Measurements from ENCODE around the gene CPT1C. TPM values are rescaled to one million over a fixed set of nuclear protein-coding genes. Genes with fewer than 3 reads are reported as not detected.

The CPT1C gene
- total and polyA plus RNA-seq, 2 of the 4 experiments (the other 2 are of a cell fraction): 14.2 to 56.1 TPM

GRCh38 chr19:49763230-49763629, 72.3 kb downstream of the CPT1C start, which contains the start of gene TSKS:
Gene TSKS, minus strand, starts transcription at chr19:49763306. Its CDS starts 59 bp downstream, at chr19:49763247.
- Histone ChIP-seq H3K9me3 (ENCODE audit: control insufficient read depth, insufficient read depth, low read length) (no peaks in the 10 kb centered on the region), H2BK20ac (ENCODE audit: low read depth, low read length) (no peak within 1 kb of the TSS), H3K4me3 (ENCODE audit: insufficient read depth, low read depth, low read length) (no peak within 1 kb of the TSS), H3K79me1 (ENCODE audit: low read depth in 1 of 2, low read length in 2 of 2) (peaks cover 6 to 13% of the 10 kb centered on the region in 2 experiments; a peak in 3 of 4 replicates), H2BK15ac (ENCODE audit: low read depth, low read length) (no peak within 1 kb of the TSS), H4K20me1 (ENCODE audit: insufficient read depth, low read length) (peaks cover 8% of the 10 kb centered on the region), H4K91ac (ENCODE audit: insufficient read depth, low read depth, low read length) (no peak within 1 kb of the TSS), H2AK5ac (ENCODE audit: low read depth, low read length) (0 out of 2 replicates have a peak within 1 kb of the TSS, but pooled peaks have one; percentile 12), H3K9me1 (ENCODE audit: insufficient read depth, low read length) (0 out of 2 replicates have a peak, but pooled peaks cover 4% of the 10 kb centered on the region), H3K14ac (replicated peaks; ENCODE audit: low read depth, low read length) (no peak within 1 kb of the TSS), H2BK5ac (ENCODE audit: low read depth, low read length, poor library complexity, severe bottlenecking) (no peak within 1 kb of the TSS), H3K4me1 (ENCODE audit: control insufficient read depth, insufficient read depth, low read length) (peaks cover 11% of the 10 kb centered on the region), H3K36me3 (ENCODE audit: control insufficient read depth, insufficient read depth, low read length) (no peaks in the 10 kb centered on the region), H4K5ac (ENCODE audit: low read depth, low read length) (no peak within 1 kb of the TSS), H3K9ac (ENCODE audit: low read depth, low read length) (no peak within 1 kb of the TSS), H3K27ac (ENCODE audit: insufficient read depth, low read length) (no peak within 1 kb of the TSS), H2BK120ac (ENCODE audit: low read depth, low read length) (no peak within 1 kb of the TSS; the same call in 1 of the 2 replicates), H3K56ac (ENCODE audit: extremely low read depth, insufficient read depth, low read length) (no peak within 1 kb of the TSS), H3K27me3 (ENCODE audit: control insufficient read depth, insufficient read depth, low read length) (no peaks in the 10 kb centered on the region), H3K23ac (ENCODE audit: low read depth, low read length) (no peak within 1 kb of the TSS), H2AK9ac (replicated peaks; ENCODE audit: low read depth, low read length, poor library complexity) (peak within 1 kb of the TSS; percentile 55), H3K4ac (ENCODE audit: low read depth, low read length) (no peak within 1 kb of the TSS), H2AFZ (replicated peaks; ENCODE audit: low read length, poor library complexity) (peak within 1 kb of the TSS; percentile 72), H3K18ac (ENCODE audit: low read depth, low read length) (no peak within 1 kb of the TSS), H3K4me2 (ENCODE audit: low read depth, low read length) (no peak within 1 kb of the TSS), H4K8ac (ENCODE audit: low read depth in 2 of 2, low read length in 2 of 2) (no peak within 1 kb of the TSS)
- no peak for ATAC-seq (ENCODE audit: low read depth)
- intact Hi-C loops (cut with micrococcal nuclease) (no loop called here), dilution Hi-C loops (cut with HindIII; ENCODE audit: low sequenced_read_pairs, unreplicated experiment) (no loop called here), in situ Hi-C loops (cut with MboI; ENCODE audit: low sequenced_read_pairs) (no loop called here)
- CTCF ChIA-PET: interaction anchor here (0.6 kb wide), 1 partner anchor 46 kb away, joined by 3 read pairs; no protein-coding TSS in a partner anchor
- DNase-seq: no peak
- POLR2A ChIA-PET (ENCODE audit: unreplicated experiment): no interaction called here
- no TSS peak for BruUV-seq (replicated peaks)
- TF ChIP-seq BHLHE40 (IDR thresholded peaks at IDR 0.05; ENCODE audit: low read depth, low read length) (no peak), POLR2A (IDR thresholded peaks at IDR 0.05; ENCODE audit: low read depth, low read length) (no peak), ELK1 (IDR thresholded peaks at IDR 0.05; ENCODE audit: borderline replicate concordance, low read depth, low read length) (no peak), FOS (IDR thresholded peaks at IDR 0.05; ENCODE audit: low read depth, low read length) (no peak), USF2 (IDR thresholded peaks at IDR 0.05; ENCODE audit: low read depth, low read length) (no peak), CTCF (conservative IDR thresholded peaks at IDR 0.05; ENCODE audit: low read depth, low read length) (no peak), MAFK (IDR thresholded peaks at IDR 0.05; ENCODE audit: low read depth, low read length) (no peak), SMC3 (IDR thresholded peaks at IDR 0.05; ENCODE audit: low read depth, low read length) (no peak), RCOR1 (IDR thresholded peaks at IDR 0.05; ENCODE audit: insufficient replicate concordance, low read length) (no peak), CHD1 (IDR thresholded peaks at IDR 0.05; ENCODE audit: low read depth, low read length) (no peak), MXI1 (IDR thresholded peaks at IDR 0.05; ENCODE audit: borderline replicate concordance, low read depth, low read length) (no peak), CEBPB (IDR thresholded peaks at IDR 0.05; ENCODE audit: low read depth, low read length) (no peak), MAZ (IDR thresholded peaks at IDR 0.05; ENCODE audit: borderline replicate concordance, low read depth, low read length) (no peak), RAD21 (IDR thresholded peaks at IDR 0.05; ENCODE audit: low read length) (no peak), RFX5 (IDR thresholded peaks at IDR 0.05; ENCODE audit: low read depth, low read length) (no peak), NFE2L2 (IDR thresholded peaks at IDR 0.05; ENCODE audit: low read depth, low read length) (no peak)
- WGBS, 2 experiments (ENCODE audit: extremely low coverage in 2 of 2, insufficient read length in 1 of 2): no CpG with 5 or more reads among the region's 6 CpGs
